ENCODE results near the gene UBE2V1. TPM values are rescaled to one million over a fixed set of nuclear protein-coding genes. Genes with fewer than 3 reads are reported as not detected.
A peak's percentile ranks its signal among the peaks of the same experiment; 100 is the strongest.

UBE2V1 gene
- total and polyA plus RNA-seq, 8 donors, result 37.9 to 61.7 (median 53.3) TPM

DNA sequence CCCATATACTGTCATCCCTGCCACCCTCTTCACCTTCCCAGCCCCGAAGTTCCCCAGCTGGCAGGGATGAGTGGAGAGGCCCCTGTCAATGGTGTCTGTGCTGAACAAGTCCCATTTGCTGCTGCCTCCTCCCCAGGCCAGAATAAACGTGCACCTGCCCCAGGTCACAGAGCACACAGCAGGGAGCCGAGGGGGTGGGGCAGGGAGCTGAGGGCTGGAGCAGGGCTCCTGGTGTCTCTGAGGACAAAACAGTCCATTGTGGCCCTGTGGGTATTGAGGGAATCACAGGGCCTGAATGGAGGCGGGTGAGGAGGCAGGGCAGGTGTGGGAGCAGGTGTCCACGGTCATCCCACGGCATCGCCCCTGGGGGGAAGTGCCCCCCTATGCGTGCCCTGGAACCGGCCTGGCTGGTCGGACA is 74.4 kb downstream of the UBE2V1 start:
- DNase-seq, result no peak
- ATAC-seq, result peak in 3 of 4 donors; percentile 8 to 63 (median 46)
- no peak for TF ChIP-seq CTCF (IDR thresholded peaks at IDR 0.05)
- Histone ChIP-seq H3K9me3 (no peaks in the 10 kb centered on the region), H3K27ac (no peak overlapping the region), H3K4me1 (no peaks in the 10 kb centered on the region), H3K4me3 (no peak overlapping the region), H3K36me3 (no peaks in the 10 kb centered on the region), H3K27me3 (no peaks in the 10 kb centered on the region)
- WGBS, 2 donors, result 34 to 38% methylated on average over 8 to 10 of the region's 10 CpGs
- no peak for FAIRE-seq
- intact Hi-C loops (cut with DNase I), result no loop called here

GRCh38 chr20:50038169-50038568 is 74.8 kb downstream of the UBE2V1 start:
- Histone ChIP-seq H3K4me1 (no peaks in the 10 kb centered on the region), H3K9me3 (no peaks in the 10 kb centered on the region), H3K27ac (no peak overlapping the region), H3K4me3 (no peak overlapping the region), H3K27me3 (no peaks in the 10 kb centered on the region), H3K36me3 (no peaks in the 10 kb centered on the region)
- FAIRE-seq (no peak), ATAC-seq (no peak), DNase-seq (no peak)
- TF ChIP-seq CTCF (IDR thresholded peaks at IDR 0.05), result no peak
- intact Hi-C loops (cut with DNase I), result no loop called here
- WGBS, 2 donors, result 64 to 65% methylated on average over 6 of the region's 6 CpGs

DNA sequence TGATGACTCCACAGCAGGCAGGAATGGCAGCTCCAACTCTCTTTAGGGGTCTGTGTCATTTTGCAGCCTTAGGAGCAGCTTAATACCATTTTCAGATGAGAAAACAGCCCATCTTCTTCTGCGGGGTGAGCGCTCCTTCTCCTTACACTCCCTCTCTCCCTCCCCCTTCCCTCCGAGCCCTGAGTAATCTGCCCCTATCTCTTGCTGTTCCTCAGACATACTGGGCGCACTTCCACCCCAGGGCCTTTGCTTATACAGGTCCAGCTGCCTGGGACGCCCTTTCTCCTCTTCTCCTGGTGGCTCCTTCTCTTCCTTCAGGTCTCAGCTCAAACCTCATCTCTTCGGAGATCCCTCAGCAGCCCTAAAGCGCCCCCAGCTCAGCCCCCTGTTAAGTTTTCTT is 75.4 kb downstream of the UBE2V1 start:
- no peak for FAIRE-seq
- ATAC-seq, result no peak
- 68 to 81% methylated on average over 7 of the region's 7 CpGs for WGBS, 2 donors
- Histone ChIP-seq H3K27ac (no peak overlapping the region), H3K4me1 (no peaks in the 10 kb centered on the region), H3K36me3 (no peaks in the 10 kb centered on the region), H3K27me3 (no peaks in the 10 kb centered on the region), H3K9me3 (no peaks in the 10 kb centered on the region), H3K4me3 (no peak overlapping the region)
- no peak for TF ChIP-seq CTCF (IDR thresholded peaks at IDR 0.05)
- no peak for DNase-seq
- intact Hi-C loops (cut with DNase I), result no loop called here

GRCh38 chr20:50037123-50037522 is 75.8 kb downstream of the UBE2V1 start:
- no peak for FAIRE-seq
- no peak for ATAC-seq
- no peaks in the 10 kb centered on the region for H3K9me3 ChIP-seq
- no peaks in the 10 kb centered on the region for H3K4me1 ChIP-seq
- TF ChIP-seq CTCF (IDR thresholded peaks at IDR 0.05), result no peak
- DNase-seq, result no peak
- WGBS, 2 donors, result 63 to 67% methylated on average over 3 of the region's 3 CpGs
- no peaks in the 10 kb centered on the region for H3K36me3 ChIP-seq
- no peak overlapping the region for H3K27ac ChIP-seq
- intact Hi-C loops (cut with DNase I), result no loop called here
- H3K27me3 ChIP-seq, result no peaks in the 10 kb centered on the region
- no peak overlapping the region for H3K4me3 ChIP-seq

DNA sequence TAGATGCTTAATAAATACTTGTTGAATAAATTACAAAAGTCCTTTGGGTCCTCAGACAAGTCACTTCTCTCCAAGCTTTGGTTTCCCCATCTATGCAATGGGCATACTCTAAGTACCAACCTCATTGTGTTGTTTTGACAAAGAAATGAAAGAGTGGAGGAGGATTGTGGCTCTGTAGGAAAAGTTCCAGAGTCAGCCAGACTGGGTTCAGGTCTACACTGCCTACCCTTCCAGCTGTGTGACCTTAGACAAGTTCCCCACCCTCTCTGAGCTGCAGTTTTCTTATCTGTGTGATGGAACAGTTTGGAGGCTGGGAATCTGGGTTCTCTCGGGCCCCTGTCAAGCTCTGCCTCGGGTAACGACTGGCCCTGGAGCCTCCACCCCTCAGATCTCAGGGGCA is 76.2 kb downstream of the UBE2V1 start:
- ATAC-seq, result no peak
- no peaks in the 10 kb centered on the region for H3K9me3 ChIP-seq
- H3K36me3 ChIP-seq, result no peaks in the 10 kb centered on the region
- DNase-seq, result no peak
- no peak overlapping the region for H3K27ac ChIP-seq
- no peaks in the 10 kb centered on the region for H3K27me3 ChIP-seq
- FAIRE-seq, result no peak
- no peak for TF ChIP-seq CTCF (IDR thresholded peaks at IDR 0.05)
- WGBS, 2 donors, result 82 to 87% methylated on average over 3 of the region's 3 CpGs
- no peaks in the 10 kb centered on the region for H3K4me1 ChIP-seq
- no peak overlapping the region for H3K4me3 ChIP-seq
- intact Hi-C loops (cut with DNase I), result no loop called here
